CD14-positive monocyte (primary cell): Measurements from ENCODE around the gene DMWD. TPM values are rescaled to one million over a fixed set of nuclear protein-coding genes. Genes with fewer than 3 reads are reported as not detected.

Experiments used
- DNase-seq, 3 donors: peaks; one replicate each; pipeline ENCODE4 v3.0.0-alpha.2; 2011 to 2022
- H2AFZ ChIP-seq: 2 replicates; pipeline ENCODE4 v1.6.0; 2012; ENCODE audit warnings: mild to moderate bottlenecking, low read depth, low read length, inconsistent platforms; ENCODE audit not compliant: insufficient read depth, poor library complexity, severe bottlenecking
- H3K27ac ChIP-seq, 2 donors: 1 replicate in 1 of 2; 2 replicates in 1 of 2; pipeline ENCODE4 v1.5.1; 2012 to 2013; ENCODE audit warnings: low read length in 2 of 2, control low read depth in 1 of 2, inconsistent platforms in 1 of 2, low read depth in 1 of 2, mild to moderate bottlenecking in 1 of 2
- H3K27me3 ChIP-seq, 2 donors: one replicate each; pipeline versions ENCODE4 v1.6.0 to v1.6.1; 2011 to 2013; ENCODE audit warnings: low read length in 2 of 2; ENCODE audit not compliant: control insufficient read depth in 2 of 2, insufficient read depth in 2 of 2
- H3K36me3 ChIP-seq, 2 donors: replicated peaks in 1 of 2; 1 replicate in 1 of 2; 2 replicates in 1 of 2; pipeline versions ENCODE4 v1.5.1 to v1.6.1; 2012 to 2013; ENCODE audit warnings: low read length in 2 of 2, control low read depth in 1 of 2, inconsistent platforms in 1 of 2, mild to moderate bottlenecking in 1 of 2; ENCODE audit not compliant: insufficient read depth in 2 of 2, control insufficient read depth in 1 of 2
- H3K4me1 ChIP-seq, 2 donors: 1 replicate in 1 of 2; 2 replicates in 1 of 2; pipeline versions ENCODE4 v1.5.1 to v1.6.1; 2012 to 2013; ENCODE audit warnings: low read length in 2 of 2, control low read depth in 1 of 2, inconsistent platforms in 1 of 2, mild to moderate bottlenecking in 1 of 2, moderate library complexity in 1 of 2; ENCODE audit not compliant: insufficient read depth in 2 of 2, control insufficient read depth in 1 of 2
- H3K4me2 ChIP-seq: replicated peaks from 2 replicates; pipeline ENCODE3; 2012; ENCODE audit warnings: low read length, moderate library complexity, mild to moderate bottlenecking; ENCODE audit not compliant: poor library complexity, severe bottlenecking; ENCODE audit errors: extremely low read depth
- H3K4me3 ChIP-seq, 3 experiments: fragments of 200-600 bp in 1 of 3; sonication (generic) in 1 of 3; replicated peaks in 1 of 3; 1 replicate in 2 of 3; 2 replicates in 1 of 3; pipeline ENCODE4 v1.5.1; 2011 to 2013; ENCODE audit warnings: low read length in 3 of 3, mild to moderate bottlenecking in 3 of 3, control low read depth in 2 of 3, low read depth in 2 of 3, inconsistent platforms in 1 of 3, moderate library complexity in 1 of 3
- H3K79me2 ChIP-seq: 2 replicates; pipeline ENCODE4 v1.6.0; 2012; ENCODE audit warnings: mild to moderate bottlenecking, control low read depth, inconsistent platforms, low read length, moderate library complexity; ENCODE audit not compliant: insufficient read depth
- H3K9ac ChIP-seq: 2 replicates; pipeline ENCODE4 v1.6.0; 2017; ENCODE audit warnings: low read length, mild to moderate bottlenecking; ENCODE audit not compliant: insufficient read depth, poor library complexity, severe bottlenecking
- H3K9me3 ChIP-seq, 2 donors: replicated peaks in 1 of 2; 1 replicate in 1 of 2; 2 replicates in 1 of 2; pipeline versions ENCODE4 v1.5.1 to v1.6.1; 2012 to 2013; ENCODE audit warnings: low read length in 2 of 2, control low read depth in 1 of 2; ENCODE audit not compliant: control insufficient read depth in 1 of 2, insufficient read depth in 1 of 2
- H4K20me1 ChIP-seq: 2 replicates; pipeline ENCODE4 v1.6.0; 2012; ENCODE audit warnings: mild to moderate bottlenecking, low read length, control low read depth, moderate library complexity; ENCODE audit not compliant: insufficient read depth
- H3K27ac Mint-ChIP-seq, 7 donors: one replicate each; pipeline ENCODE4 v1.8.0; 2020; ENCODE audit warnings: mild to moderate bottlenecking in 7 of 7, mixed read lengths in 7 of 7, moderate library complexity in 6 of 7, inconsistent platforms in 2 of 7
- H3K27me3 Mint-ChIP-seq, 3 donors: one replicate each; pipeline ENCODE4 v1.8.0; 2021 to 2022; ENCODE audit warnings: low read depth in 3 of 3, mild to moderate bottlenecking in 3 of 3, mixed read lengths in 3 of 3, moderate library complexity in 3 of 3, inconsistent platforms in 1 of 3
- H3K36me3 Mint-ChIP-seq, 2 donors: one replicate each; pipeline ENCODE4 v1.8.0; 2020; ENCODE audit warnings: mixed read lengths in 2 of 2, inconsistent platforms in 1 of 2, mild to moderate bottlenecking in 1 of 2
- H3K4me1 Mint-ChIP-seq: one replicate; pipeline ENCODE4 v1.8.0; 2020; ENCODE audit warnings: mild to moderate bottlenecking, mixed read lengths
- H3K4me3 Mint-ChIP-seq, 2 donors: one replicate each; pipeline ENCODE4 v1.8.0; 2020; ENCODE audit warnings: mild to moderate bottlenecking in 2 of 2, mixed read lengths in 2 of 2, moderate library complexity in 1 of 2
- H3K9me3 Mint-ChIP-seq, 7 donors: one replicate each; pipeline ENCODE4 v1.8.0; 2020 to 2022; ENCODE audit warnings: mixed read lengths in 7 of 7, mild to moderate bottlenecking in 6 of 7, moderate library complexity in 6 of 7, inconsistent platforms in 2 of 7
- CTCF ChIP-seq: fragments of 200-600 bp; IDR thresholded peaks from one replicate; pipeline ENCODE4 v1.8.0; 2022; ENCODE audit warnings: antibody characterized with exemption, mild to moderate bottlenecking
- WGBS: methylation state at CpG from one replicate; pipeline ENCODE4 v1.1.5; 2013; ENCODE audit warnings: missing lambda C conversion rate; ENCODE audit not compliant: insufficient coverage; 5-methylcytosine and 5-hydroxymethylcytosine counted together
- intact Hi-C, 2 donors: fragments of 100-400 bp; cut with micrococcal nuclease; formaldehyde crosslinking; loops; one replicate each; pipeline versions ENCODE4 v1.15.0 to v1.15.1; 2023
- polyA plus RNA-seq, 3 donors: library from polyadenylated mRNA; depleted of rRNA in 1 of 3; unstranded in 2 of 3; stranded (reverse) in 1 of 3; fragments of 300-500 nt in 2 of 3; fragments of >200 nt in 1 of 3; fragmentation: Illumina TruSeq in 2 of 3; gene quantifications; 1 replicate in 2 of 3; 2 replicates in 1 of 3; pipeline ENCODE4 v1.2.3, GENCODE V29; 2012 to 2021

Gene DMWD
- polyA plus RNA-seq, 3 donors = 1.5 to 3.4 (median 2.4) TPM

GRCh38 chr19:45754323-45754722 lies 38.3 kb downstream of the DMWD start:
- peaks cover 31 to 47% (median 37%) of the 10 kb centered on the region in 3 donors for H3K27me3 Mint-ChIP-seq
- intact Hi-C loops = no loop called here
- H3K4me2 ChIP-seq = no peak overlapping the region
- no peak overlapping the region for H2AFZ ChIP-seq
- no peak for DNase-seq
- no peaks in the 10 kb centered on the region for H3K36me3 Mint-ChIP-seq
- peaks cover 0 to 8% (median 0%) of the 10 kb centered on the region in 7 donors for H3K9me3 Mint-ChIP-seq
- no peaks in the 10 kb centered on the region for H3K36me3 ChIP-seq
- H3K4me1 ChIP-seq = no peaks in the 10 kb centered on the region
- no peak overlapping the region for H3K27ac Mint-ChIP-seq
- no peak overlapping the region for H3K9ac ChIP-seq
- no peak overlapping the region for H3K4me3 Mint-ChIP-seq
- no peaks in the 10 kb centered on the region for H4K20me1 ChIP-seq
- no peak overlapping the region for H3K27ac ChIP-seq
- 98% methylated on average over 8 of the region's 8 CpGs for WGBS
- H3K4me3 ChIP-seq = no peak overlapping the region
- no peaks in the 10 kb centered on the region for H3K9me3 ChIP-seq
- no peak for TF ChIP-seq CTCF
- H3K4me1 Mint-ChIP-seq = no peaks in the 10 kb centered on the region
- no peaks in the 10 kb centered on the region for H3K79me2 ChIP-seq
- peaks cover 0 to 7% of the 10 kb centered on the region in 2 donors for H3K27me3 ChIP-seq

GRCh38 chr19:45753548-45753947 lies 39.1 kb downstream of the DMWD start:
- no peak for TF ChIP-seq CTCF
- no peaks in the 10 kb centered on the region for H3K4me1 Mint-ChIP-seq
- H3K4me1 ChIP-seq = no peaks in the 10 kb centered on the region
- H4K20me1 ChIP-seq = no peaks in the 10 kb centered on the region
- no peak for DNase-seq
- H3K4me3 Mint-ChIP-seq = no peak overlapping the region
- peaks cover 0 to 3% of the 10 kb centered on the region in 2 donors for H3K27me3 ChIP-seq
- no peaks in the 10 kb centered on the region for H3K9me3 ChIP-seq
- no peak overlapping the region for H3K4me3 ChIP-seq
- H3K27ac ChIP-seq = no peak overlapping the region
- no peak overlapping the region for H2AFZ ChIP-seq
- H3K36me3 Mint-ChIP-seq = no peaks in the 10 kb centered on the region
- H3K27me3 Mint-ChIP-seq = peaks cover 27 to 43% (median 39%) of the 10 kb centered on the region in 3 donors
- H3K79me2 ChIP-seq = no peaks in the 10 kb centered on the region
- H3K9me3 Mint-ChIP-seq = peaks cover 0 to 8% (median 0%) of the 10 kb centered on the region in 7 donors
- no peak overlapping the region for H3K27ac Mint-ChIP-seq
- no peak overlapping the region for H3K4me2 ChIP-seq
- H3K36me3 ChIP-seq = no peaks in the 10 kb centered on the region
- WGBS = 77% methylated on average over 5 of the region's 6 CpGs
- intact Hi-C loops = no loop called here
- H3K9ac ChIP-seq = no peak overlapping the region
